Keratinocyte (primary cell): ENCODE results near the gene ITPKB.

Source experiments
- CTCF ChIP-seq, 3 experiments: IDR thresholded peaks in 1 of 3; conservative IDR thresholded peaks in 1 of 3; optimal IDR thresholded peaks in 1 of 3; 2 replicates in 2 of 3; 3 replicates in 1 of 3; pipeline versions ENCODE3 to v1.5.1; 2011; ENCODE audit warnings: low read length in 3 of 3, mild to moderate bottlenecking in 3 of 3, moderate library complexity in 2 of 3, control low read depth in 1 of 3, inconsistent platforms in 1 of 3; ENCODE audit not compliant: insufficient read depth in 2 of 3; ENCODE audit errors: extremely low read depth in 1 of 3
- EZH2 ChIP-seq: IDR thresholded peaks from one replicate; pipeline ENCODE4 v1.6.1; 2012; ENCODE audit warnings: inconsistent platforms, mild to moderate bottlenecking, low read length, moderate library complexity

GRCh38 chr1:226656201-226656600 lies 82.9 kb downstream of the ITPKB start:
- TF ChIP-seq CTCF (optimal IDR thresholded peaks at IDR 0.05 in 1 of 3, IDR thresholded peaks at IDR 0.05 in 1 of 3, conservative IDR thresholded peaks at IDR 0.05 in 1 of 3; ENCODE audit: extremely low read depth in 1 of 3, insufficient read depth in 2 of 3, low read length in 3 of 3) (no peak), EZH2 (no peak)
